ENCODE data around the gene PNMT. TPM values are rescaled to one million over a fixed set of nuclear protein-coding genes. Genes with fewer than 3 reads are reported as not detected.

Gene PNMT
- total RNA-seq, 1 experiment from 2014 or later: 1.1 TPM

- TF ChIP-seq CTCF (conservative IDR thresholded peaks at IDR 0.05) (no peak), EZH2 (IDR thresholded peaks at IDR 0.05; ENCODE audit: low read depth) (no peak)
- no peak overlapping the region for H3K27ac ChIP-seq
- H4K20me1 ChIP-seq (ENCODE audit: insufficient read depth): no peaks in the 10 kb centered on the region
- POLR2A ChIA-PET (ENCODE audit: unreplicated experiment): no interaction called here
- no peaks in the 10 kb centered on the region for H3K36me3 ChIP-seq (ENCODE audit: low read depth)
- H3K4me2 ChIP-seq: no peak overlapping the region
- peaks cover 9% of the 10 kb centered on the region; the same call in 1 of the 2 replicates for H3F3A ChIP-seq (ENCODE audit: insufficient read depth, low read depth)
- no peaks in the 10 kb centered on the region for H3K79me2 ChIP-seq (ENCODE audit: low read depth)
- no peak overlapping the region for H3K4me3 ChIP-seq
- H3K4me1 ChIP-seq (replicated peaks; ENCODE audit: insufficient read depth): peaks cover 25% of the 10 kb centered on the region
- CTCF ChIA-PET: no interaction called here
- BruUV-seq (replicated peaks): no TSS peak
- no peak overlapping the region for H2AFZ ChIP-seq
- no peaks in the 10 kb centered on the region for H3K9me2 ChIP-seq (ENCODE audit: insufficient read depth)
- H3K9me3 ChIP-seq (ENCODE audit: insufficient read depth, low read depth): no peaks in the 10 kb centered on the region
- intact Hi-C loops (cut with micrococcal nuclease; ENCODE audit: unreplicated experiment): no loop called here
- H3K27me3 ChIP-seq (ENCODE audit: insufficient read depth, low read depth): no peaks in the 10 kb centered on the region
- no peak for DNase-seq
Measured at GRCh38 chr17:39628655-39629493, 39.4 kb upstream of the PNMT start.

- no TSS peak for BruUV-seq (replicated peaks)
- Histone ChIP-seq H3K4me1 (replicated peaks; ENCODE audit: insufficient read depth) (peaks cover 25% of the 10 kb centered on the region), H3K4me3 (no peak overlapping the region), H3F3A (ENCODE audit: insufficient read depth, low read depth) (peaks cover 8% of the 10 kb centered on the region; the same call in 1 of the 2 replicates), H3K27ac (no peak overlapping the region), H3K79me2 (ENCODE audit: low read depth) (no peaks in the 10 kb centered on the region), H3K9me2 (ENCODE audit: insufficient read depth) (no peaks in the 10 kb centered on the region), H3K9me3 (ENCODE audit: insufficient read depth, low read depth) (no peaks in the 10 kb centered on the region), H3K27me3 (ENCODE audit: insufficient read depth, low read depth) (no peaks in the 10 kb centered on the region), H4K20me1 (ENCODE audit: insufficient read depth) (no peaks in the 10 kb centered on the region), H2AFZ (no peak overlapping the region), H3K36me3 (ENCODE audit: low read depth) (no peaks in the 10 kb centered on the region), H3K4me2 (no peak overlapping the region)
- no peak for TF ChIP-seq CTCF (conservative IDR thresholded peaks at IDR 0.05)
- TF ChIP-seq EZH2 (IDR thresholded peaks at IDR 0.05; ENCODE audit: low read depth): no peak
- POLR2A ChIA-PET (ENCODE audit: unreplicated experiment): no interaction called here
- no peak for DNase-seq
- intact Hi-C loops (cut with micrococcal nuclease; ENCODE audit: unreplicated experiment): no loop called here
- CTCF ChIA-PET: no interaction called here
Measured at GRCh38 chr17:39629494-39629880, 38.8 kb upstream of the PNMT start.

- Histone ChIP-seq H4K20me1 (ENCODE audit: insufficient read depth) (no peaks in the 10 kb centered on the region), H3K36me3 (ENCODE audit: low read depth) (no peaks in the 10 kb centered on the region), H3K4me1 (replicated peaks; ENCODE audit: insufficient read depth) (peaks cover 25% of the 10 kb centered on the region), H3K4me2 (no peak overlapping the region), H3K27ac (no peak overlapping the region), H2AFZ (no peak overlapping the region), H3K79me2 (ENCODE audit: low read depth) (no peaks in the 10 kb centered on the region), H3K9me2 (ENCODE audit: insufficient read depth) (no peaks in the 10 kb centered on the region), H3F3A (ENCODE audit: insufficient read depth, low read depth) (peaks cover 8% of the 10 kb centered on the region; the same call in 1 of the 2 replicates), H3K4me3 (no peak overlapping the region), H3K9me3 (ENCODE audit: insufficient read depth, low read depth) (no peaks in the 10 kb centered on the region), H3K27me3 (ENCODE audit: insufficient read depth, low read depth) (no peaks in the 10 kb centered on the region)
- CTCF ChIA-PET: interaction anchor here (0.6 kb wide), 1 partner anchor 381 kb away, joined by 3 read pairs; no protein-coding TSS in a partner anchor
- BruUV-seq (replicated peaks): no TSS peak
- POLR2A ChIA-PET (ENCODE audit: unreplicated experiment): no interaction called here
- no peak for TF ChIP-seq CTCF (conservative IDR thresholded peaks at IDR 0.05)
- TF ChIP-seq EZH2 (IDR thresholded peaks at IDR 0.05; ENCODE audit: low read depth): no peak
- no peak for DNase-seq
- intact Hi-C loops (cut with micrococcal nuclease; ENCODE audit: unreplicated experiment): loop anchor here (5.0 kb wide), 1 partner anchor 107 kb away; the partner anchor contains the start of gene GRB7
Measured at GRCh38 chr17:39629898-39630297, 38.4 kb upstream of the PNMT start.
